NCI-H1417 (cell line): ENCODE measurements around the gene CFAP221.

Source experiments
- DNase-seq, 3 experiments: peaks; one replicate each; lab custom pipeline; 2025; lab: John Stamatoyannopoulos, UW

Gene CFAP221

DNA sequence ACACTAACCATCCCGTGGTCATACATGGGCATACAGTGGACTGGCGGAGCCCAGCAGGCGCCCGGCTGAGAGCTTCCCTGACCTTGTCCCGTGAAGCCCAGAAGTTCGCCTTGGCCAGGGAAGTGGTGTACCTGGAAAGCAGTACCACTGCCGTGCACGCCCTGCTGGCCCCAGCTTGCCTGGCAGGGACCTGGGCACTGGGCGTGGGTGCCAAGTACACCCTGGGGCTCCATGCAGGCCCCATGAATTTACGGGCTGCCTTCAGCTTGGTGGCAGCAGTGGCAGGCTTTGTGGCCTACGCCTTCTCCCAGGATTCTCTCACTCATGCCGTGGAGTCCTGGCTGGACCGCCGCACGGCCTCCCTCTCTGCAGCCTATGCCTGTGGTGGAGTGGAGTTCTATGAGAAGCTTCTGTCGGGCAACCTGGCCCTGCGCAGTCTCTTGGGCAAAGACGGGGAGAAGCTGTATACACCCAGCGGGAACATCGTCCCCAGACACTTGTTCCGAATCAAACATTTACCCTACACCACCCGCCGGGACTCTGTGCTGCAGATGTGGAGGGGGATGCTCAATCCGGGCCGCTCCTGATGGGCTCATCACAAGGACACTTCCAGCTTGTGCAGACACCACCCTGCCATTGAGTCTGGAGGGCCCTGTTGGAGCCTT, 137.1 kb downstream of the CFAP221 start:
- no peak for DNase-seq

DNA sequence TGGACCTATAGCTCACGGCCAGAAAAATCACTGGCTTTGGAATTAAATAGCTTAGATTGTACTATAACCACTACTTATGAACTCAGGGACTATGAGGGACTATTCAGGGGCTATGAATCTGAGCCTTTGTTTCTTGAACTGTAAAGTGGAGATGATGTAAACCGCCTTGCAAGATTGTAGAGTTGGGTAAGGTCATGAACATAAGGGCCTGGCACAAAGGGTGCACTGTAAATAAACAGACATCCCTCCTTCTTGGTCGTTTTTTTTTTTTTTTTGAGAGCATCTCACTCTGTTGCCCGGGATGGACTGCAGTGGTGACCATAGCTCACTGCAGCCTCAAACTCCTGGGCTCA, 137.6 kb downstream of the CFAP221 start:
- DNase-seq: no peak

DNA sequence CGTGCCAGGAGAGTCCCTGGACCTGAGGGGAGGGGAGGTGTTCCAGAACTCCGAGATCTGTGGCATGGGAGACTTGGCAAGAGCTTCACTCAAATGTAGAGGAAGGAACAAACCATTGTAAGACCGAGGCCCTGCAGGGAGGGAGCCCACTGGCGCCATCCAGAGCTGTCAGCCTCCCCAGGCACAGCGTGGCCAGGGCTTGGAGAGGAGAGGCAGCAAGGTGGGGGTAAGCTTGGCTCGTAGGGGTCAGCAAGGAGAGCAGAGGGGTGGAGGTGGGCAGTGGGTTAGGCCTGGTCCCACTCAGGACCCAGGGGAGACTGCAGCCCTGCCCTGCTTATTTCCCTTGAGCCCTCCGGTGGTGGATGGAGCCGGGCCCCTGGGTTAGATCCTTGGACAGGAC, 138.3 kb downstream of the CFAP221 start:
- DNase-seq: no peak

DNA sequence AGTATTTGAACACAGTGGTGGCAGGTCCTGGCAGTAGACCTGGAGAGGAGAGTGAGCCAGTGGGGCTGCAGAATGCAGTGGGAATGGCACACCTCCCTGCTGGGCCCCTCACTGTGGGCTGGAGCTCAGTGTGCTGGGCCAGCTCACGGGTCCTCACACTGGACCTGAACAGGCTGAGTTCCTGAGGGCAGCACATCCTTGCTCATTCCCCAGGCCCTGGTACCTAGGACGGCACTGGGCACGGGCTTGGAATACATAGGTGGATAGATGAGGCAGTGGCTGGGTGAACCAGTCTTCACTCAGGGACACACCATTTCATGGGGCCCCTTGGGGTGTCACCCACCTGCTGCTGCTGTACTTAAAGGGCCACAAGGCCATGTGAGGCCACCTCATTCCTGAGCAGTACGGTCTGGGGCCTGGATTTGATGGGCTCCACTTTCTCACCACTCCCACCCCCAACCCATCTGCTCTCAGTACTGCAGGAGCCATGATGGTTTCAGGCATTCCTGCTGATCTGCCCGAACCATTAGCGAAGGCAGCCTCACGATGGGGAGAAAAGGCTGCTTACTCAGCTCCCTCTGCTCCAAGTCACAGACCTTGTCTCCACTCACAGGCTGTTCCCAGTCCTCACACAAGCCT, 138.9 kb downstream of the CFAP221 start:
- no peak for DNase-seq

DNA sequence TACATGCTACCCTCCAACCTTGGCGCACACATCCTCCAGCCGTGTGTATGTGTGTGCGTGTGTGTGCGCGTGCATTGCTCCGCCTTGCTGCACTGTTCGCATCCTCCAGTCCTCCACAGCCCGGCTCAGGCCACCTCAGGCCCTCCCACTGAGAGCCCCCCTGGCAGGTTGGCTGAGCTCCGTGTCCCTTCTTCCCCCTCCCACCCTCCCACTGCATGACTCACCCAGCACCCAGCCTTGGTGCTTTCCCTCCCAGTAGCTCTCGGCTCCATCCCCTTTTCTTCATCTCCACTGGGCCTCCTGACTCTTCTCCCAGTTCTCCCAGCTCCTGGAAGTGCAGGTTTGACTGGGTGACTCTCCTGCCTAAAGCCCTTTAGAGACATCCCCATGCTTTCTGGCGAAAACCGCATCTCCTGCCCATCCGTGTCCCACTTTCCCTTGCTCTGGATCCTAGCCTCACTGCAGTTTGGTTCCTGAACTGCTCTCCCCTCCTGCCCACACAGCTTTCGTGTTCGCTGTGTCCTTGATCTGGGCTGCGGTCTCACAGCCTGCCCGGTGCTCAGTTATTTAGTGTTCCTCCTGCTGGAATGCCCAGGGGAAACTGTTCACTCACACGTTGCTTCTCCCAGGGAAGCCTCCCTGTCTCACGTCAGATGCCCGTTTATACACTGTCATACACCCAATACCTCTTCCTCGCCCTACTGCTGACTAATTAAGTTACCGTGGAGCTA, 139.6 kb downstream of the CFAP221 start:
- DNase-seq: peak in 1 of 3 experiments; percentile 7

DNA sequence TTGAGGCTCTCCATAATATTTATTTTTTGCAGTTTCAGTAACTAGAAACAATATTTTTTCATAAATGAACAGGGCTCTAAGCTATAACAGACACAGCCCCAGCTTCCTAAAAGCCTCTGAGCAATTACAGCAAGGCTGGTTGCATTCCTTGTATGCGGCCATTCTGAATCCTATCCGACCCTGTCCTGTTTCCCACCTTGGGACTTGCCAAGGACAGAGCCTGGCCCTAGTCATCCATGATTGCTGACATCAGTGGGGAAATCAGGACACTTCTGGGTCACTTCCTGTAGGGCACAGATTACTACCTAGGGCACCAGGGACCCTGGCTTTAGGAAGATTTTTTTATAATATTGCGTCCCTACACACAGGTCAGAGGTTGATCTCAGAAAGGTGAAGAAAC, 140.3 kb downstream of the CFAP221 start:
- DNase-seq: no peak

DNA sequence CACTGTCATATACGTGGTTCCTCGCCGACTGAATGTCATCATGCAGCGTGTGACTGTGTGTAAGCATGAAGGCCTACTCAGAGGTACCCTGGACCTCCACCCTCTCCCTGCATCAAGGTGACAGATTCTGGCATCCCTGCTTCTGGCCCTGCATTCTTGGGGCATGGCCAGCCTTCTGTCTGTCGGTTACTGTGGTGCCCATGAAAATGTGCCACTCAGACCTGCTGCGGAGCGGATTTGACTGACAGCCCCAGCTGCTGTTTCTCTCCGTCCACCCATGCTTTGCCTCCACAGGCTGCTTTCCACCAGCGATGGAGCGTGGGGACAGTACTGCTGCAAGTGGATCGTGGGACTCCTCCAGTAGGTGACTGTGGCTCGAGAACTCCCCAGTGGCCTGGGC, 144.4 kb downstream of the CFAP221 start:
- no peak for DNase-seq

DNA sequence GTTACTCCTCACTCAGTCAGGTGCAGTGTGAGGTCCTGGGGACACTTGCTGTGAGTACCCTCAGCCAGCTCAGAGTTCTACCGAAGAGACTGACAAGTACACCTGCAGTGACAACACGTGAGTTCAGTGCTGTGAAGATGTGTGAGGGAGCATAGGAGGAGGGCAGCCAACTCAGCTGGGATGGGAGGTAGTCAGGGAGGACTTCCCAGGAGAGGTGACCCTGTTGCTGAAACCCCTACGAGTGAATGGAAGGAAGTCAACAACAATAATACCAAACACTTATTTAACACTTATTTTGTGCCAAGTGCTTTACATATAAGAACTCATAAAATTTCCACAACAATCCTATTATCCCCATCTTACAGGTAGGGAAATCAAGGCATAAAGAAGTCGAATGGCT, 145.0 kb downstream of the CFAP221 start:
- no peak for DNase-seq

DNA sequence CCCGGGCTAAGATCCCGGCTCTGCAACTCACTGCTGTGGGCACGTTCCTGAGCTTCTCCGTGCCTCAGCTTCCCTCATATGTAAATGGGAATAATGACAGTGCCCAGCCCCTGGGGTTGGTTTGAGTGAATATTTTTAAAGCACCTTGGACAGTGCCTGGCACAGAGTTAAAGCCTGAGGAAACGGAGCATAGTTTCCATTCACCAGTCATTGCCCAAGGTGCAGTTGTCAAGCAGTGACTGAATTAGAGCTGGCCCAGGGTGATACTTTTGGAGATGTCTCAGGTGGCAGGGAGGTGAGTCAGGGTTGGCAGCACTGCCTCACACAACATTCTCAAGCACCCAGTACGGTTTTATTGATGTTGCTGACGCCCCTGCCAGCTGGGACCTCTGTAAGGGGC, 146.9 kb downstream of the CFAP221 start:
- no peak for DNase-seq

DNA sequence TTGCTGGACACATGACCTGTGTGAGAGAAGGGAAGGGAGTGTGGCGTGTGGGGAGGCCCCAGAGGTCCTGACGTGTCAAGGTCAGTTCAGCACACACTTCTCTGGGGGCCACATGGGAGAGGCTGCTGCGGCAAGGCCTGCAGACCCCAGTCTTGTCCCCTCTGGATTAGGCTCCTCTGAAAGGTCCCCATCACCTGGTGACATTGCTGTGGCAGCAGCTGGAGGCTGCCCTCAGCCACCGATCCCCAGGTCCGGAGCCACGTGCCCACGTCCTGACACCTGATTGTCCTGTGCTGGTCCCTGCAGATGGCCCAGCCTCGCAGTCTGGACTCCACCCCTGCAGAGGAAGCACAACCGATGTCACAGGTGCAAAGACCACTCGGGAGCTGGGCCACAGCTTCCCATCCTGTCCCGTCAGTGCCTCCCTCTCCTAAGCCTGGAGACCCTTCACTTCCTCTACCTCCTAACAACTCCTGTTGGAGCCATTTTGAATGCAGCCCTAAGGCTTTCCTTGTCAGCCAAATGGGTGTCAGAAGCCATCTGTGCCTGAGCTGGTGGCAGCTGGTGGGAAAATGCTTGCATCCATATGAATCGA, 147.5 kb downstream of the CFAP221 start:
- DNase-seq: no peak

DNA sequence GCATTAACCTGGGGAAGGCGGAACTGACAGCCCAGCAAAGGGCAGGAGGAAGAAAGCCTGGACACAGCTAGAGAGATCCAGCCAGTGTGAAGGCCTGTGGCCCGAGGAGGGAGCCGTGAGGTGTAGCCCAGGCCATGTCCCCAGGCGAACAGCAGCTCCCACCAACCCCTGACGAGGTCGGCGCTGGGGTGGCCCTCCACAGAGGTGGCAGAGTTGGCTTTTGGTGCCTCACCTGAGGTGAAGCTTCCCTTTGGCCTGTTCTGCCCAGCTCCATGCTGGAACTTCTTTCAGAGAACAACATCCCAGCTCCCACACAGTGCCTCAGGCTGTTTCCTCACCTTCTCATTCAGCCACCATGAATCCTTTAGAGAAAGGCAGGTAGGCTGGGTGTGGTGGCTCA, 148.1 kb downstream of the CFAP221 start:
- DNase-seq: no peak

DNA sequence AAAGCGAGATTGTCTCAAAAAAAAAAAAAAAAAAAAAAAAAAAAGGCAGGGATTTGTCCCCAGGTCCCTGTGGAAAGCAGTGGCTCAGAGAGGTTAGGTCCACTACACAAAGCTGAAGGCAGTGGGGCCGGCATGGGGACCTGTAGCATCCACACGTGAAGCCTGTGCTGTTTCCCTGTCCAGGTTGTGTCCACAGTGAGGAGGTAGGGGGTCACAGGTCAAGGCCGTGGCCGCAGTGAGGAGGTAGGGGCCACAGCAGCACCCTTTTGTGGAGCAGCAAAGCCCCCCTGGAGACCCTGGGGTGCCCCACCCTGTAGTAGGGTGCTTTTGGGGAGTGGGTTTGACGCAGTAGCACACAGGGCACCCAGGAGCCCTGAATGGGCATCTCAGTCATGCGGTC, 148.7 kb downstream of the CFAP221 start:
- no peak for DNase-seq

DNA sequence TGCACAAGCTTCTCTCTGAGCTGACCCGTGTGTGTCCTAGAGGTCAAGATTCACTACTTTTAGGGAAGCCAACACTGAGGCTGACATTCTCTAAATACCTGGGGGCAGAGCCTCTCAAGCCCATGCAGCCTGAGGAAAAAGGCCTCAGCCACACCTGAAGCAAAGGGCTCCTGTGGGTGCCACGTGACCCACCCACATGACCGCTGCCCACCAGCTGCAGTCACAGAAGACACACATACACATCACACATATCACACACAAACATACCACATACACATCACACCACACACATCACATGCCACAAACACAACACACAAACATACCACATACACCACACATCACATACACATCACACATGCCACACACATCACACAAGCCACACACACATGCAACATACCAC, 149.3 kb downstream of the CFAP221 start:
- no peak for DNase-seq

DNA sequence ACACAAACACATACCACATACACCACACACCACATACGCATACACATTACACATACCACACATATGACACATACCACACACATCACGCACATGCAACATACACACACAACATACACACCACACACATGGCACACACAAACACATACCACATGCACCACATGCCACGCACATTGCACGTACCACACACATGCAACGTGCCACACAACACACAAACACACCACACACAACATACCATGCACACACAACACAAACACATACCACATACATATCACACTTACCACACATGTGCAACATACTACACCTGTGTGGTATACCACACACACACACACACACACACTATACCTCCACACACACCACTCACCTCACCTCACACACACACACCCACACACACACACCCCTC, 149.7 kb downstream of the CFAP221 start:
- no peak for DNase-seq

DNA sequence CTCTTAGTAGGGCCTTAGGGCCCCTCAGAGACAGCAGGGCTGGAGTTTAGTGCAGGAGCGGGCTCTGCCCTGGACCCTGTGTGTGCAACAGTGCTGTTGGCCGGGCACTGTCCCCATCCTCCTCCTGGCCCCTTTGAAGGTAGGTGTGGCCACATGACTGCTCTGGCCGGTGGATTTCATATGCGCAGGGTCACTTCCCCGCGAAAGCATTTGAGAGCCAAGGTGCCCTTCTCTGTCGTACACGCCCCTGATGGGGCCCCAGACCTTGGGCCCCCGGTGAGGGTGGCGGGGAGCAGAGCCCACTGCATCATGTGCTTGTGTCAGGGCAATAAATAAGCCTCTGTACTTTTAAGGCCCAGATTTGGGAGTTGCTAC, 150.2 kb downstream of the CFAP221 start:
- no peak for DNase-seq

DNA sequence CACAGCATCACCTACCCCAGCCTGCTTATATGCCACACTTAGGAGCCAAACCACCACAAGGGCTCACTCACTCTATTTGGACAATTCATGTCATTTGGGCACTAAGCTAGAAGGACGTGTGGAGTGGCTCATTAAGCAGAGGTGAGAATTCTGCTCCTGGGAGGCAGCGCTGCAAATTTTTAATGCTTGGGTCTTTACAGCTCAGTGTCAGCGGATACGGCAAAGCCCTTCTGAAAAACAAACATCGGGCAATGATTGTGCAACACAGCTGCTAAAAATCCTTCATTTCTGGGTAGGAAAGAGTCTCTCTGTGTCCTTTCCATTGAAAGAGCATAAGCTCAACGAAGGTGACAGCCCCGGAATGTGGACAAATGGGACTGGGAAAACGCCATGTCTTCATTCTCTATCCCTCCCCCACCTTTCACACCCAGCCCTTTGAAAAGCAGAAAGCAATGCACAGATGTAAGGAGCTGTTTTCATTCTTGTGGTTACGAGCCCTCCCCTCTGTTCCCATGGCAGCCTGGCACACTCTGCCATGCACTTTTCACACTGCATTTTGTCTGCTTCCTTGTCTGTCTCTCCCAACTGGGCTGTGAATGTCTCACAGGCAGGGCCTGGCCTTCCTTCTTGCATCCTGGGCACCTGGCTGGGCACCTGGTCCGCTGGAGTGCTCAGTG, 150.7 kb downstream of the CFAP221 start:
- peak; percentile 42 to 66 (median 52) for DNase-seq

DNA sequence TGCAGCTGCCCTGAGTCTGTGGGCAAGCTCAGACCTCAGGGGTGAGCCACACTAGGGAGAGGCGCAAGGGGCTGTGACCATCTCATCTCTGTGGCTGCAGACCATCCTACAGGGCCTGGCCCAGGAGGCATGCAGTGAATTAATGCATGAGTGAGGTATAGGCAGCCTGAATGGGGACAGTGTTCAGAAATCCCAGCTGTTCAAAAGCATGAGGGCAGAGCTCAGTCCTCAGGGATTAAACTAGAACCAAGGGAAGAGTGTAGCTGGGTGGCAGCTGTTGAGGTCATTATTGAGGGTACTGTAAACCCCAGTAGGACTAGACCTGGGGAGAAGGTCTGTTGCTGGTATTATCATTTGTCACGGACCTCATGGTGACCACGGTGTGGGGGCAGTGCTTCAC, 151.8 kb downstream of the CFAP221 start:
- no peak for DNase-seq

DNA sequence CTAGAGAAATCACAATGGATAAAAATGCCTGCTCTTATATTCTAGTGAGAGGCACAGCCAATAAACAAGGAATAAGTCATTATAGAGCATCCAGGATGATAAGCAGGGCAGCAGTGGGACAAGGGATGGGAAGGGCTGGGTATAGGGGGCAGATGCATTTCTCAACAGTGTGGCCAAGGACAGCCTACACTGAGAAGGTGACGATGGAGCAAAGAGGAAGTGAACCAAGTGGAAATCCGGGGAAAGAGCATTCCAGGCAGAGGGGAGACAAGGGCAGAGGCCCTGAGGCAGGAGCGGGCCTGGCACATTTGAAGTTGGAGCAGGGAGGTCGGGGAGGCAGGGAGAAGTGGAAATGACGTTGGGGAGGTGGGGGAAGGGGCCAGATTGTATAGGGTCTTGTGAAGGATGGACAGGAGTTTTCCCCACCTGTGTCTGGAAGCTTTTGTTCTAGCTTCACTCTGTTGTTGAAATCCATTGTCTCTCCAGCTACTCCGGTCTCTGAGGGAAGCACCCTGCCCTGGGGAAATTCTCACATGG, 152.3 kb downstream of the CFAP221 start:
- DNase-seq: no peak

DNA sequence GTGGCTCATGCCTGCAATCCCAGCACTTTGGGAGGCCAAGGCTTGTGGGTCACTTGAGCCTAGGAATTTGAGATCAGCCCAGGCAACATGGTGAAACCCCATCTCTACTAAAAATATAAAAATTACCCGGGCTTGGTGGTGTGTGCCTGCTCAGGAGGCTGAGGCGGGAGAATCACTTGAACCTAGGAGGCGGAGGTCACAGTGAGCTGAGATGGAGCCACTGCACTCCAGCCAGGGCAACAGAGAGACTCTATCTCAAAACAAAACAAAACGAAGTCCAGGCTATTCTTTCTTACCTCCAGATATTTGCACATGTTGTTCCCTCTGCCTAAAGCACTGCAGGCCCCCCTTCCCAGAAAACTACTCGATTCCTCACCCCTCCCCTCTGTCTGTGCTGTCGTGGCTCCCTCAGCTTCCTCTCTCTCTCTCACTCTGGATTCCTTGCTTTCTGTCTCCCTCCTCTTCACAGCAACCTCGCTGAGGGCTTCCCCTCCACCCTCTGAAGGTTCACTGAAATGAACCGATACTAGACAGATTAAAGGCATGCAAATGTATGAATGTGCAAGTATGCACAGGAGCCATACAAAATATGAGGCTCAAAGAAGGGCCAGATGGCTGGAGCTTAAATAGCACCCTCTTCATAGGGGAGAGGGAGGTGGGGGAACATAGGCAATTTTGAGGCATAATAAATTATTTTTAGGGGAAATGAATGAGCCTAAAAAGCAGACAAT, 153.2 kb downstream of the CFAP221 start:
- no peak for DNase-seq

DNA sequence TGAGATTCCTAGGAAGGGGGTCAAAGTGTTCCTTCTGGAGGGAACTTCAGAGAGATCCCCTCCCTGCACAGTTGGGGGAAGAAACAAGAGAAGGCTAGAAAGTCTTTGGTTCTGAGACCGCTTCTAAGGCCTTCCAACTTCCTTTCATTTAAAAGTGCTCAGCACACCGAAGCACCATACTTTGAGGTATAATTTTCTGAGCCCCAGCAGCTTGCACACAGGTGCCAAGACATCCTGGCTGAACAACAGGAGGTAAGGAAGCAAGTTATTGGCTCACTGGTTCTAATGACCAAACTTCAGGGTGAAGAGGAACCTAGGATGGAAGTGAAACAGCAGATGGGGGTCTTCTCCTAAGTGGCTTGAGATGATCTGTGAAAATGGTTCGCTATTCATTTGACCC, 154.0 kb downstream of the CFAP221 start:
- DNase-seq: no peak

DNA sequence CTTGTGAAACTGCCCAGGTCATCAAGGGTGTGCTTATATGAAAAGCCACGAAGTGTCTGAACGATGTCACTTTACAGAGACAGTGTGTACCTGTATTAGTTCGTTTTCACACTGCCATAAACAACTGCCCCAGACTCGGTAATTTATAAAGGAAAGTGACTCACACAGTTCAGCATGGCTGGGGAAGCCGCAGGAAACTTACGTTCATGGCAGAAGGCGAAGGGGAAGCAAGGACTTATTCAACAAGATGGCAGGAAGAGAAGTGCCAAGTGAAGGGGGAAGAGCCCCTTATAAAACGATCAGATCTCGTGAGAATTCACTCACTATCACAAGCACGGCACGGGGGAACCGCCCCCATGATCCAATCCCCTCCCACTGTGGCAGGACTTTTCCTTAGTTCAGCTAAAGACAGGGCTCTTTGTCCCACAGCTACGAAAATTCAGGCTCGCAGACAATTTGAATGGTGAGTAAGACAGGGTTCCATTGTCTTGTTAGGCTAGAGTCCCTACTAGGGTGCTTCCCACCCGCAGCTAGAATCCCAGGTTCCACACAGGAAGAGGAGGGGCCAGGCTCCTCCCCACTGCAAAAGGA, 154.9 kb downstream of the CFAP221 start:
- DNase-seq: no peak
